Uterus (tissue), 2 donors: ENCODE results near the gene GBP4.

ENCODE experiments used
- POLR2A ChIP-seq, 2 donors: fragments of 450-650 bp; IDR thresholded peaks; one replicate each; pipeline ENCODE4 v1.6.1; 2016; ENCODE audit warnings: antibody characterized with exemption in 2 of 2, mild to moderate bottlenecking in 1 of 2, moderate library complexity in 1 of 2
- TF ChIP-seq, protein P1 (sequence below), 4 experiments: fragments of 200-600 bp in 2 of 4; fragments of 450-650 bp in 2 of 4; sonication (generic) in 2 of 4; IDR thresholded peaks; one replicate each; pipeline ENCODE4 v1.5.1; 2016 to 2019; ENCODE audit warnings: antibody characterized with exemption in 4 of 4, mild to moderate bottlenecking in 2 of 4, moderate library complexity in 1 of 4

GRCh38 chr1:89146721-89147120 lies 52.0 kb downstream of the GBP4 start:
- TF ChIP-seq, protein P1, sequence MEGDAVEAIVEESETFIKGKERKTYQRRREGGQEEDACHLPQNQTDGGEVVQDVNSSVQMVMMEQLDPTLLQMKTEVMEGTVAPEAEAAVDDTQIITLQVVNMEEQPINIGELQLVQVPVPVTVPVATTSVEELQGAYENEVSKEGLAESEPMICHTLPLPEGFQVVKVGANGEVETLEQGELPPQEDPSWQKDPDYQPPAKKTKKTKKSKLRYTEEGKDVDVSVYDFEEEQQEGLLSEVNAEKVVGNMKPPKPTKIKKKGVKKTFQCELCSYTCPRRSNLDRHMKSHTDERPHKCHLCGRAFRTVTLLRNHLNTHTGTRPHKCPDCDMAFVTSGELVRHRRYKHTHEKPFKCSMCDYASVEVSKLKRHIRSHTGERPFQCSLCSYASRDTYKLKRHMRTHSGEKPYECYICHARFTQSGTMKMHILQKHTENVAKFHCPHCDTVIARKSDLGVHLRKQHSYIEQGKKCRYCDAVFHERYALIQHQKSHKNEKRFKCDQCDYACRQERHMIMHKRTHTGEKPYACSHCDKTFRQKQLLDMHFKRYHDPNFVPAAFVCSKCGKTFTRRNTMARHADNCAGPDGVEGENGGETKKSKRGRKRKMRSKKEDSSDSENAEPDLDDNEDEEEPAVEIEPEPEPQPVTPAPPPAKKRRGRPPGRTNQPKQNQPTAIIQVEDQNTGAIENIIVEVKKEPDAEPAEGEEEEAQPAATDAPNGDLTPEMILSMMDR (IDR thresholded peaks at IDR 0.05) = no peak
- TF ChIP-seq POLR2A (IDR thresholded peaks at IDR 0.05) = no peak
